NOMO-1 treated with DMSO at 0.1 percent for 48 hours (cell line): ENCODE results near the gene FUCA1.
"Not testable (repeated sequence)": the region's sequence is repeated elsewhere in the genome, so short reads cannot be mapped to it uniquely, and the experiment has no call there.

ENCODE experiments used
- DNase-seq: peaks from one replicate; lab custom pipeline; 2025; ENCODE audit not compliant: unreplicated experiment; lab: John Stamatoyannopoulos, UW

Gene FUCA1

DNA sequence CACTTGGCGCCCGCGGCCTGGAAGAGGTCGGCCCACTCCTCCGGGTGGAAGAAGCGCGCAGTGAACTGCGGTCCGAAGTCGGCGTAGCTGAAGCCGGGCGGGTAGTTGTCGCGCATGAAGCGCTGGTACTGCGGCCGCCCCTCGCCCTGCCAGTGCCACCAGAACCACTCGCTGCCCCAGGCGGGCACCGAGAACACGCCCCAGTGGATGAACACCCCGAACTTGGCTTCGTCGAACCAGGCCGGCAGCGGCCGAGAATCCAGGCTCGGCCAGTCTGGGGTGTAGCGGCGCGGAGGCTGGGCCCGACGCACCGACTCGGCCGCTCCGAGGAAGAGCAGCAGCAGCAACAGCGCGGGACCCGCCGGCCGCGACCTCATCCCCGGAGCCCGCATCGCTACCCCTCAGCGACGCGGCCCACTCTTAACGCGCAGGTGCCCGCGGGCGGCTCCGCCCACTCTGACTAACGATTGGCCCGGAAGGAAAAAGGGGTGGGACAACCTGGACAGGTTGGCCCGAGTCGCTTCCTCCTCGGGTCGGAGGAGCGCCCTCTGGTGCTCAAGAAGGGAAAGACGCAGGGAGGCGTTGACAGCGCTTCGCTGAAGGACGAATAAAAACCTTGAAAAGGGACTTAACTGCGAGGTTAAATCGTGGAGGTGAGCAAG is at the start of gene FUCA1:
TSS of gene FUCA1 (minus strand) at position 396 of the 662 bp plus-strand sequence. CDS start at position 392, 4 bp downstream.
- peak; percentile 96 for DNase-seq

DNA sequence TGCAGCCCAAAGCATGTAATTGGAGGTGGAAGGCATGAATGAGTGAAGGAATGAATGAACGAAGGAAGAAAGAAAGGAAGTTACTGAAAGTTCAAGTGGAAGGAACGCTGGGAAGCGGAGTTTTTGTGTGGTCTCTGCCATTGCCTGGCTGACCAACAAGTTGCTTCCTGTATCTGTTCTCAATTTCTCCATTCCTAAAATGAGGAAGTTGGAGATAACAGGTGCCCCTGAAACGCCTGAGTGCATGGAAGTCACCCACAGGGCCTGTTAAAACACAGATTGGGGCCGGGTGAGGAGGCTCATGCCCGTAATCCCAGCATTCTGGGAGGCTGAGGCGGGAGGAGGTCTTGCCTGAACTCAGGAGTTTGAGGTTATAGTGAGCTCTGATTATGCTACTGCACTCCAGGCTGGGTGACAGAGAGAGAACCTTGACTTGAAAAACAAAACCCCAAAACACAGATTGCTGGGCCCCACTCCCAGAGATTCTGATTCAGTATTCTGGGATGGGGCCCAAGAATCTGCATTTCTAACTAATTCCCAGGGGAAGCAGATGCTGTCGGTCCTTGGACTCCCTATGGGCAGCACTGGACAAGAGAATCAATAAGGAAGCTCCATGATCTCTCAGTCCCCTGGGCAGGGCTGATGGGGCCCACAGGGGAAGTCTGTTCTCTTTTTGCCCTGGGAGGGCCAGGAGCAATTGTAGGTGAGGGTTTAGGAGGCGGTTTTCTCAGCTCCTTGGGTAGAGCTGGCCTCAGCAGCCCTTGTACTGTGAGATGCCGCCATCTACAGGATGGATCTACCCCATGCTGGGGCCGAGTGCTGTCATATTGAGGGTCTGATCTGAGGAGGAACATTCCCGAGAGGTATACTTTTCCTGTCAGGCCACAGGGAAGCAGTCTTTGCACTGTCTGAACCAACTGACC is 48.4 kb upstream of the FUCA1 start:
- peak; percentile 93 for DNase-seq

DNA sequence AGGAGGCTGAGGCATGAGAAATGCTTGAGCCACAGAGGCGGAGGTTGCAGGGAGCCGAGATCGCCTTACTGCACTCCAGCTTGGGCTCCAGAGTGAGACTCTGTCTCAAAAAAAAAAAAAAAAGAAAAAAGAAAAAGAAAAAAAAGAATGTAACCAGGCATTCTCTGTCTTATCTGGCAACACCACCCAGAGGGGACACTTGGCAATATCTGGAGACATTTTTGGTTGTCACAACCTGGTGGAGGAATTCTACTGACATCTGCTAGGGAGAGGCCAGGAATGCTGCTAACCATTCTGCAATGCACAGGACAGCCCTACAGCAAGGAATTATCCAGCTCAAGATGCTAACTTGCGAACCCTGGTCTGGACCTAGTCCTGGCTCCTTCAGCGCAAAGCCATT is 47.4 kb upstream of the FUCA1 start:
- no peak for DNase-seq

DNA sequence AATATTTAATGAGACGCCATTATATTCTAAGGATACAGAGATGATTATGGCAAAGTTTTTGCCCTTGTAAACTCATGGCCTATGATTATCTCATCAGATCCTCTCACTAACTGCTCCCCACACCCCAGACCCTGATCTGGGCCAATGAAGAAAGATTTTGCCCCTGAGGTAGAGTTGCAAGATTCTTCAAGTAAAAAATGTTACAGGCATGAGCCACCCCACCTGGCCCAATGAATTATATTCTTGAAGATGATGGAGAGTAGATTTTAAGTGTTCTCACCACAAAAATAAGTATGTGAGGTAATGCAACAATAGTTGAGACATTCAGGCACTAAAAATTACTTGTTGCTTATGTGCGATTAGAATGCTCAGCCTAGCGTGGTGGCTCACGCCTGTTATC is 46.8 kb upstream of the FUCA1 start:
- no peak for DNase-seq

DNA sequence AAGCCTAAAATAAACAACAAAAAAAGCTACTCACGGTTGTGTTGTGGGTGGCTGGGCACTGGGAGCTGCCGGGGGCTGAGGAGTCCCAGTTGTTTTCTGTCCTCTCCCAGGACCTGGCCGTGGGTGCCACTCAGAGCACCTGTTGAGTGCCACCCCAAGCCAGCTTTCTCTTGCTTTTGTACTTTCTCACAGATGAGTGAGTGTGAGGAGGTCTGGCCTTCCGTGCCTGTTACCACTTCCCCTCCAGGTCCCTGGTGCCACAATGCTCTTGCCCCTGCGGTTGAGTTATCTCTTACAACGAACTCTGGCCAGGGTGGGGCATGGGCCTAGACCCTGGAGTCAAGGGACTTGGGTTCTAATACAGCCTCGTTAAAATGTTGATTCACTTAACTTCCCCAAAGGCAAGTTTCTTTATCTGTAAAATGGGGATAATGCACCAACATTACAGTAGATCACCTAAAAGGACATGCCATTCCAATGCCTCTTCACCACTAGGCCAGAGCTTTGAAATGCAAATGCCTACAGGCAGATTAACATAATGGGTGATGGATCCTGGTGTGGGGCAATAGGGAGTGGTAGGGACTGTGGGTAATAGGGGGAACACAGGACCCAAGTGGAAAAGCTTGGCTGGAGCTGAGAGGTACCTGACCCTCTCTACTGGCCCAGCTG is 45.3 kb upstream of the FUCA1 start, which contains the start of gene CNR2:
TSS of gene CNR2 (minus strand) at position 151 of the 669 bp plus-strand sequence. CDS start 37,745 bp downstream, outside the sequence.
- DNase-seq: peak; percentile 72

DNA sequence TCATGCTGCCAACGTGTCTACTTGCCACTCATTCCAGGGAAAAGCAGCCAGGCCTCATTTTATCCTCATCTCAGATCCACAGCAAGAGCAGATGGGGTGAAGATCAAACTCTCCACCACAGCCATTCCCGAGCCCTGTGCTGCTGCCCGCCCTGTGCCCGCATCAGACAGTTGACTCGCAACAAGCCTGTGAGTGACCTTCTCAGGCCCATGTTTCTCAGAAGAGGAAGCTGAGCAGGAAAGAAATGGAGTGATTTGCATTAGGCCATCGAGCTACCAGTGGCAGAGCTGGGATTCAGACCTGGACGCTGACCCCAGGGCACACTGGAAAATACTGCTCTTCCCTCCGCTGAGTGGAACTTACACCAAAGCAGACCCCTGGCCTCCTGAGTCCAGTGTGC is 43.8 kb upstream of the FUCA1 start:
- peak; percentile 41 for DNase-seq

DNA sequence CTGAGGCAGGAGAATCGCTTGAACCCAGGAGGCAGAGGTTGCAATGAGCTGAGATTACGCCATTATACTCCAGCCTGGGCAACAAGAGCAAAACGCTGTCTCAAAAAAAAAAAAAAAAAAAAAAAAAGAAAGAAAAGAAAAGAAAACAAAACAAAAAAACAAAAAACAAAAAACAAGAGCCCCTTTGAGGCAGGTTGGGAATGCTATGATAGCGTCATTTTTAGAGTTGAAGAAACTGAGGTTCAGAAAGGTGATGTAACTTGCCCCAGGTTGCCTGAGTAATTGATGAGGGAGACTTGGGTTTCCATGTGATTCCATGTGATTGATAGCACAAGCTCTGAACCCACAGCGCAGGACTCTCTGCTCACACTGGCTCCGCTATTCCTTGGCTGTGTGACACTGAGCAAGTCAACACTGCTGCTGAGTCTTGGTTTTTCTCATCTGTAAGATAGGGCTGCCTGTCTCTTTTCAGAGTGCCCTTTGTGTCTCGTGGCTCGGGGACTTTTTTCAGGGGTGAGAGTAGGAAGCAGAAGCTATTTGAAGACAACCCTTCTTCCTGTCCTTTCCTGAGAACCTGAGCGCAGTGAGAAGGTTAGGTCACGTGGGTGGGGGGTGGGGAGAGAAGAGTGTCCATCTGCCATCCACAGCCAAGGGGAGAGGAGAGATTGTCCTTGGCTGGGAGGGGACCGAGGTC is 42.6 kb upstream of the FUCA1 start:
- DNase-seq: no peak

DNA sequence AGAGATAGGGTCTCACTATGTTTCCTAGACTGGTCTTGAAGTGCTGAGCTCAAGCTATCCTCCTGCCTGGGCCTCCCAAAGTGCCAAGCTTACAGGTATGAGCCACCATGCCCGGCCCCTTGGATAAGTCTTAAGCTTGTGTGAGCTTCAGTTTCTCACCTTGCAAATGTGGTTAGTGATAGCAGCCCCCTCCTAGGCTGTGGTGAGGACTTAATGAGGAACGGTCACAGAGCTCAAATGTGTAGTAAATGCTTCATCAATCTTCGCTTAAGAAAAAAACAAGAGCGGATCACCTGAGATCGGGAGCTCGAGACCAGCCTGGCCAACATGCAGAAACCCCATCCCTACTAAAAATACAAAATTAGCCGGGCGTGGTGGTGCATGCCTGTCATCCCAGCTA is 42.1 kb upstream of the FUCA1 start:
- DNase-seq: no peak

DNA sequence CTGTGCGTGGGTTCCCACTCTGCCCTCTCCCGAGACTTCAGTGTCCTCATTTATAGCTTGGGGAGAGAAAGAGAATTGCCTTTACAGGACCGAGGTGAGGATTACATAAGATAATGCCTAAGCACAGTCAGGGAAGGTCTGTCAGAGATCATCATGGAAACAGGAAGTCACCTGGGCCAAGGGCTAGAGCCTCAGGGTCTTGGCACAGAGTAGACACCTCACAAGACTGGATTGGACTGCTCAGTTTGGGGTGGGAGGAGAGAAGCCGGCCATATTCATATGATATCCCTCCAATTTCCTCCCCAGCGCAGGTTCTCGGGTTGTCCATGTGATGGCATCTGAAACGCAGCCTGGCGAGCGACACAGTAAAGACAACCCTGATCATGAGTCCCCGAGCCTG is 41.3 kb upstream of the FUCA1 start:
- peak; percentile 58 for DNase-seq

DNA sequence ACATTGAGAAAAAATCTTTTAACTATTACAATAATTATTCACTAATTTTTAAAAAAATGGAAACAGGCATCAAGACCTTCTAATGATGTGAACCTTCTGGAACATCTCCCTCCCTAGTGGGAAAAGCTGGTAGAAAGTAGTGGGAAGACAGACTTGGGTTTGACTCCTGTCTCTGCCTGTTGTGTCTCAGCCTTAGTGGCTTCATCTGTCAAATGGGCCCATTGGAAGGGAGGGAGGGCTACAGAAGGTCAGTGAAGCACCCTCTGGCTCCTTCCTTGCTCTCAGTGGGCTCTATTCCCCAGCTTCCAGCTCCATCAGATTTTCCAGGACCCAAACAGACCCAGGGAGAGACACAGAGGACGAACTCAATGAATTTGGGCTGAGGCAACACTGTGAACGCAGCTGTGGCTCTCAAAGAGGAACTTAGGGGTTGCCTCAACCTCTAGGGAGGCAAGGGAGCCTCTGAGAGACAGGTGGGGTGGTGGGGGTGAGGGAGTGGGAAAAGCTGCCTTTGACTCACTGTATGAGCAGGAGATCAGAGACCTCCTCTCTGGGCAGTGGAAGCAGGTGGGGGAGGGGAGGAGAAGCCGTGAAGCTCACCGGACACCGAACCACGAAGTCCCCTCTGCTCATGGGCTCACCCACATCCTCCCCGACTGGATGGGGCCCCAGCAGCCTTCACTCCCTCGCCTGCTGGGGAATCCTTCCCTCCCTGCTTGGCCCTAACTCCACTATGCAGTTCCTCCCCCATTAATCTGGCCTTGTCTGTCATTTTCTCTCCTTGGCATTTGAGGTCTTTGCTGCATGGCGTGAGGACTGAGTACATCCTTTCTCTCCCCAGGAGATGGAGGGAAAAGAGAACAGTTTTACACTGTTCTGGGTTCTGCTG is 40.6 kb upstream of the FUCA1 start:
- peak; percentile 86 for DNase-seq

DNA sequence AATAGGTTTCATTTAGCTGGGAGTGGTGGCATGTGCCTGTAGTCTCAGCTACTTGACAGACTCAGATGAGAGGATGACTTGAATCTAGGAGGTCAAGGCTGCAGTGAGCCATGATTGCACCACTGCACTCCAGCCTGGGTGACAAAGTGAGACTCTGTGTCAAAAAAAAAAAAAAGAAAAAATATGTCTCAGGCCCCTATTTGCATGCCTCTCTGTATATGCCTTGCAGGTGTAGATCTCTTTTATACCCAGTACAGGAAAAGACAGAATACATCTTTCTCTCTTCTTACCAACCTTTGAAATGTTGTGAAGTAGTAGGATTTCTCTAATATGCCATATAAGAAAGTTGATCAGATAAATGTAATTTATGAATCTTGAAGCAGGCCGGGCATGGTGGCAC is 38.6 kb upstream of the FUCA1 start:
- no peak for DNase-seq

DNA sequence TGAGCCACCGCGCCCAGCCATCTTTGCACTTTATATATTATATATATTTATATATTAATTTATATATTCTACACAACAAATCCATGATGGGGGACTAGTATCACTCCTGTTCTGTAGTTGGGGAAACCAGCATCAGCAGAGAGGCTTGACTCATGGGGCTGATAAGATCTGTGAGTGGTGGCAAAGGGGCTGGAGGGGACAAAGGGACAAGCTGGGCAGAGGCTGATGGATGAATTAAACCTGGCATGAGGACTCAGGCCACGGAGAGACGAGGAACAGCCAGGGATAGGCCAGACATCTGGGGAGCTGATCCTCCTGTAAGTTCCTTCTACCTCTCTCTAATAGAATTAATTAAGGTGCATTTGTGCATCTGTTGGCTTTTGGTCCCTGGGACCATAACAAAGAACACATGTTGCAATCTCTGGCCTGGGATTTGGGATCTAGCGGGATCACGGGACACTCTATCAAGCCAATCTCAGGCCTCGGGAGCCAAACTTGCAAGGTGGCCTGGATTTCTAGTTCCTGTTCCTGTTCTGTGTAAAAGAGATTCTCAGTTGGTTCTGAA is 37.5 kb upstream of the FUCA1 start:
- no peak for DNase-seq

DNA sequence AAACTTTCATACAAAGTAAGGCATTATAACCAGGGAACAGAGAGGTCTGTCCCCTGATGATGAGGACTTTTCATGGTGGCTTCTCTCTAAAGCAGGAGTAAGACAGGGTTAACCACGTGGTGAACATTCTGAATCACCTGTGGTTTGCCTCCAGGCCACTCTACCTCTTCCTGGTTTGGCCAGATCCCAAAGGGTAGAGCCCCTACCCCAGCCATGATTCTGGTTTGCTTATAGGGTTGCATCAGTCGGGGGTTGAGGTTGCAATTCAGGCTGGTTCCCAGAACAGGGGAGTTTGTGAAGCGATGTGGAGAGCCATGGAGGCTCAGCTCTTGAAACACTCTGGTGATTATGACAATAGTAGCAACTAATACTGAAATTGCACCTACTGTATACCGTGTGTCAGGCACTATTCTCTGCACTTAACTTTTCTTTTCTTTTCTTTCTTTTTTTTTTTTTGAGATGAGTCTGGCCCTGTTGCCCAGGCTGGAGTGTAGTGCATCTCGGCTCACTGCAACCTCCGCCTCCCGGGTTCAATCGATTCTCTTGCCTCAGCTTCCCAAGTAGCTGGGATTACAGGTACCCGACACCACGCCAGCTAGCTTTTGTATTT is 36.8 kb upstream of the FUCA1 start:
- DNase-seq: no peak

DNA sequence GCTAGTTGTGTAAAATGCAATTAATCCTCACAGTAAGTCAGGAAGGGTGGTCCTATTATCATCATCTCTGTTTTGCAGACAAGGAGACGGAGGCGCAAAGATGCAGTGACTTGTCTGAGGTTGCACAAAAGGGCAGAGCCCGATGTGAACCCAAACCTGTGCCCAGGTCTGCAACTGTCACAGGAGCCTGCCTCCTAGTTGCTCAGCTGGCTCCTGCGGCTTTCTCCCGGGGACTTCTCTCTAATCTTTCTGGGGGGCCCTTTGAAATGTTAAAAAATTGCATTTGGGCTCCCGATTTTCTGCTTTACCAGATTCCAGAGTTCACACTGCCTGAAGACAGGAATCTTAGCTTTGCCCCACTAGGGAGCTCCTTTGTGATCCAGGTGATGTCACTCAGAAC is 35.7 kb upstream of the FUCA1 start:
- no peak for DNase-seq

DNA sequence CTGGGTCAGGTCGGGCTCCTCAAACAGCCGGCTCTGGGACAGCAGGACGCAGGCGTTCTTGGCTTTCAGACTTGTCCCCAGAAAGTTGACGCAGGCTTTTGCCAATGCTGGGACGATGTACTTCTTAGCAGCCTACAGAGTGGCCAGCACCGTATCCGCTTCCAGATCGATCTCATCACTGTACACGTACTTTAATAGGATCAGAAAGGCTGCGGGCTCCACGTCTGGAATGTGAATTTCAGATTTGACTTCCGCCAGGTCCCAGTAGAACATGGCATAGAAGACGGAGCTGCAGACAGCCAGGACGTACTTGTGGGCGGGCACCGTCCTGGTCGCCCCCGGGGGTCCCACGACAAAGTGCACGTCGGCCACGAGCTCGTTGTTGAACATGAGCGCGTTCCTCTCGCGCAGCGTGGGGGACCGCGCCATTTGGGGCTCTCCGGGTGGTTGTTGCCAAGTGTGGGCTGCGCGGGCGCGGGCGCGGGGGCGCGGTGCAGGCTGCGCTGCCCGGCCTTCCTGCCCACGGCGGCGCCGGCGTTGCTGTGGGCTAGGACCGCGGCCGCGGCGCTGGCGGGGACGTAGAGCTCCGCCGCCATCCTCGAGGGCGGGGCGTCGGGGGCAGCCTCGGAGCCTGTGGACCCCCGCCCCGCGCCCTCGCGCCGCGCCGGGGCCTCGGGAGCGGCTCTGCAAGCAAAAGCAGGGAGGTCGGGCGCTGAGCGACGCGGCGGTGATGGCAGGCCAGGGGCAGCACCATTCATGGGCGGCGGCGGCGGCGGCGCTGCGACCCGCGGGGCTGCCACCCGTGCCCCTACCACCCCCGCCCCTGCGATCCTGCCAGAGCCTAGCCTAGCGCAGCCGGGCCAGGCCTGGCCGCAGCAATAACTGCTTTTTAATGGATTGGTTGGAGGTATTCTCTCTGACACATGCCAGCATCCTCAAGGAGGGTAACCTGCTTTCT is 34.5 kb upstream of the FUCA1 start:
- no peak for DNase-seq

DNA sequence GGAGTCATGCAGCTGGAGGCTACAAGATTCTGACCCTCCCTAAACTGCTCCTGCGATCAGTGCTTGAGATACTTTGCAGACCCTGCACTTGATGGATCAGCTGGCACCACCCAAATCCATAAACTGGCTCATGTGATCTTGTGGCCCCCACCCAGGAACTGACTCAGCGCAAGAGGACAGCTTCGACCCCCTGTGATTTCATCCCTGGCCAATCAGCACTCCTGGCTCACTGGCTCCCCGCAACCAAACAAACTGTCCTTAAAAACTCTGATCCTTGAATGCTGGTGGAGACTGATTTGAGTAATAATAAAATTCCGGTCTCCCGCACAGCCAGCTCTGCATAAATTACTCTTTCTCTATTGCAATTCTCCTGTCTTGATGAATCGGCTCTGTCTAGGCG is 31.9 kb upstream of the FUCA1 start:
- DNase-seq: not testable (repeated sequence)

DNA sequence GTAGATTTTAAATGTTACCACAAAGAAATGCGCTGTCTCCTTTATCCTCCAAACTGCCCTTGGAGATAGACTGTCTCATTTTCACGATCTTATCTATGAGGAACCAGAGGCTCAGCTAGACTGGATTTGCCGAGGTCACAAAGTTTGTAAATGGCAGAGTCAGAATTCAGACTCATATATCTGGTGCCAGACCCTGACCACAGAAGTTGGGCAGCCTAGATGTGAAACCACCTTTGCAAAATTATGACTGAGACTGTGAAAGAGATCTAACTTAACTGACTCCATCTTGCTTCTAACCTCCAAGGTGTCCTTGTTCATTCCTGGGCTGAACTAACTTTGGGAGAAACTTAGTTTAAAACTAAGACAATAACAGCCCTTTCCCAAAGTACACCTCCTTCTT is 31.0 kb upstream of the FUCA1 start:
- peak; percentile 79 for DNase-seq

DNA sequence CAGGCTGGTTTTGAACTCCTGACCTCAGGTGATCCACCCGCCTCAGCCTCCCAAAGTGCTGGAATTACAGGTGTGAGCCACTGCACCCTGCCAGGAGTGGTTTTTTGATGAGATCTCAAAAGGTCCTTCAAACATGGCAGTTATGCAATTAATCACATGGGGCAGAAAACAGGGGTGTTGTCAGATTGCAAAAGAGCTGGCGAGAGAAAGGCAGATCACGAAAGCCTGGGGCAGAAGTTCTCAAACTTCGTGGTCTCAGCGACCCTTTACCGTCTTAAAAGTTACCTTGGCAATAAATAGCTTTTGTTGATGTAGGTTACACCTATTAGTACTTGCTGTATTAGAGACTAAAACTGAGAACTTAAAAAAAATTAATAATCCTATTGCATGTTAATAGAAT is 29.0 kb upstream of the FUCA1 start:
- peak; percentile 75 for DNase-seq
